ENCODE results near the gene TTC23L.

GRCh38 chr5:34866989-34867471 lies 28.1 kb downstream of the TTC23L start:
- TF ChIP-seq, protein P1, sequence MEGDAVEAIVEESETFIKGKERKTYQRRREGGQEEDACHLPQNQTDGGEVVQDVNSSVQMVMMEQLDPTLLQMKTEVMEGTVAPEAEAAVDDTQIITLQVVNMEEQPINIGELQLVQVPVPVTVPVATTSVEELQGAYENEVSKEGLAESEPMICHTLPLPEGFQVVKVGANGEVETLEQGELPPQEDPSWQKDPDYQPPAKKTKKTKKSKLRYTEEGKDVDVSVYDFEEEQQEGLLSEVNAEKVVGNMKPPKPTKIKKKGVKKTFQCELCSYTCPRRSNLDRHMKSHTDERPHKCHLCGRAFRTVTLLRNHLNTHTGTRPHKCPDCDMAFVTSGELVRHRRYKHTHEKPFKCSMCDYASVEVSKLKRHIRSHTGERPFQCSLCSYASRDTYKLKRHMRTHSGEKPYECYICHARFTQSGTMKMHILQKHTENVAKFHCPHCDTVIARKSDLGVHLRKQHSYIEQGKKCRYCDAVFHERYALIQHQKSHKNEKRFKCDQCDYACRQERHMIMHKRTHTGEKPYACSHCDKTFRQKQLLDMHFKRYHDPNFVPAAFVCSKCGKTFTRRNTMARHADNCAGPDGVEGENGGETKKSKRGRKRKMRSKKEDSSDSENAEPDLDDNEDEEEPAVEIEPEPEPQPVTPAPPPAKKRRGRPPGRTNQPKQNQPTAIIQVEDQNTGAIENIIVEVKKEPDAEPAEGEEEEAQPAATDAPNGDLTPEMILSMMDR (IDR thresholded peaks at IDR 0.05; ENCODE audit: poor library complexity), result no peak
- TF ChIP-seq EZH2phosphoT487 (IDR thresholded peaks at IDR 0.05; ENCODE audit: low read depth, severe bottlenecking, unreplicated experiment), result no peak
- TF ChIP-seq EZH2 (IDR thresholded peaks at IDR 0.05; ENCODE audit: borderline replicate concordance), result no peak
